Measurements from ENCODE around the gene HEXIM2. TPM values are rescaled to one million over a fixed set of nuclear protein-coding genes. Genes with fewer than 3 reads are reported as not detected.

The HEXIM2 gene
- total and polyA plus RNA-seq, 2 of the 4 experiments (the other 2 are of a cell fraction): 4.5 to 6.1 TPM

GRCh38 chr17:45172232-45172540 lies 10.5 kb downstream of the HEXIM2 start:
- Histone ChIP-seq H3K27ac (ENCODE audit: insufficient read depth, low read length) (peak overlapping the region; percentile 71), H2BK5ac (ENCODE audit: low read depth, low read length, poor library complexity, severe bottlenecking) (peak overlapping the region; percentile 76), H3K18ac (ENCODE audit: low read depth, low read length) (peak overlapping the region; percentile 48), H3K14ac (replicated peaks; ENCODE audit: low read depth, low read length) (peak overlapping the region; percentile 87), H3K4me2 (ENCODE audit: low read depth, low read length) (peak overlapping the region; percentile 11; the same call in 1 of the 2 replicates), H2AK9ac (replicated peaks; ENCODE audit: low read depth, low read length, poor library complexity) (peak overlapping the region; percentile 95), H2BK15ac (ENCODE audit: low read depth, low read length) (peak overlapping the region; percentile 91; the same call in 2 of the 3 replicates), H3K27me3 (ENCODE audit: control insufficient read depth, insufficient read depth, low read length) (no peaks in the 10 kb centered on the region), H4K8ac (ENCODE audit: low read depth in 2 of 2, low read length in 2 of 2) (peak overlapping the region; percentile 98 to 99), H3K4ac (ENCODE audit: low read depth, low read length) (peak overlapping the region; percentile 96), H3K4me3 (ENCODE audit: insufficient read depth, low read depth, low read length) (no peak overlapping the region), H2AK5ac (ENCODE audit: low read depth, low read length) (peak overlapping the region; percentile 87), H3K9me1 (ENCODE audit: insufficient read depth, low read length) (peaks cover 33% of the 10 kb centered on the region), H4K5ac (ENCODE audit: low read depth, low read length) (peak overlapping the region; percentile 83), H3K9ac (ENCODE audit: low read depth, low read length) (no peak overlapping the region), H3K9me3 (ENCODE audit: control insufficient read depth, insufficient read depth, low read length) (no peaks in the 10 kb centered on the region), H2AFZ (replicated peaks; ENCODE audit: low read length, poor library complexity) (peak overlapping the region; percentile 93), H3K4me1 (ENCODE audit: control insufficient read depth, insufficient read depth, low read length) (peaks cover 30% of the 10 kb centered on the region), H2BK20ac (ENCODE audit: low read depth, low read length) (peak overlapping the region; percentile 75), H4K91ac (ENCODE audit: insufficient read depth, low read depth, low read length) (peak overlapping the region; percentile 96), H3K36me3 (ENCODE audit: control insufficient read depth, insufficient read depth, low read length) (peaks cover 4% of the 10 kb centered on the region; the same call in 1 of the 2 replicates), H3K23ac (ENCODE audit: low read depth, low read length) (peak overlapping the region; percentile 12; the same call in 1 of the 2 replicates), H3K56ac (ENCODE audit: extremely low read depth, insufficient read depth, low read length) (no peak overlapping the region), H2BK120ac (ENCODE audit: low read depth, low read length) (peak overlapping the region; percentile 88), H3K79me1 (ENCODE audit: low read depth in 1 of 2, low read length in 2 of 2) (peaks cover 0 to 19% of the 10 kb centered on the region in 2 experiments; a peak in 1 of 4 replicates), H4K20me1 (ENCODE audit: insufficient read depth, low read length) (no peaks in the 10 kb centered on the region)
- TF ChIP-seq, protein P1, sequence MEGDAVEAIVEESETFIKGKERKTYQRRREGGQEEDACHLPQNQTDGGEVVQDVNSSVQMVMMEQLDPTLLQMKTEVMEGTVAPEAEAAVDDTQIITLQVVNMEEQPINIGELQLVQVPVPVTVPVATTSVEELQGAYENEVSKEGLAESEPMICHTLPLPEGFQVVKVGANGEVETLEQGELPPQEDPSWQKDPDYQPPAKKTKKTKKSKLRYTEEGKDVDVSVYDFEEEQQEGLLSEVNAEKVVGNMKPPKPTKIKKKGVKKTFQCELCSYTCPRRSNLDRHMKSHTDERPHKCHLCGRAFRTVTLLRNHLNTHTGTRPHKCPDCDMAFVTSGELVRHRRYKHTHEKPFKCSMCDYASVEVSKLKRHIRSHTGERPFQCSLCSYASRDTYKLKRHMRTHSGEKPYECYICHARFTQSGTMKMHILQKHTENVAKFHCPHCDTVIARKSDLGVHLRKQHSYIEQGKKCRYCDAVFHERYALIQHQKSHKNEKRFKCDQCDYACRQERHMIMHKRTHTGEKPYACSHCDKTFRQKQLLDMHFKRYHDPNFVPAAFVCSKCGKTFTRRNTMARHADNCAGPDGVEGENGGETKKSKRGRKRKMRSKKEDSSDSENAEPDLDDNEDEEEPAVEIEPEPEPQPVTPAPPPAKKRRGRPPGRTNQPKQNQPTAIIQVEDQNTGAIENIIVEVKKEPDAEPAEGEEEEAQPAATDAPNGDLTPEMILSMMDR (conservative IDR thresholded peaks at IDR 0.05; ENCODE audit: low read depth, low read length): no peak
- TF ChIP-seq NFE2L2 (IDR thresholded peaks at IDR 0.05; ENCODE audit: low read depth, low read length) (no peak), BHLHE40 (IDR thresholded peaks at IDR 0.05; ENCODE audit: low read depth, low read length) (no peak), RFX5 (IDR thresholded peaks at IDR 0.05; ENCODE audit: low read depth, low read length) (no peak)
- TF ChIP-seq, protein P2, sequence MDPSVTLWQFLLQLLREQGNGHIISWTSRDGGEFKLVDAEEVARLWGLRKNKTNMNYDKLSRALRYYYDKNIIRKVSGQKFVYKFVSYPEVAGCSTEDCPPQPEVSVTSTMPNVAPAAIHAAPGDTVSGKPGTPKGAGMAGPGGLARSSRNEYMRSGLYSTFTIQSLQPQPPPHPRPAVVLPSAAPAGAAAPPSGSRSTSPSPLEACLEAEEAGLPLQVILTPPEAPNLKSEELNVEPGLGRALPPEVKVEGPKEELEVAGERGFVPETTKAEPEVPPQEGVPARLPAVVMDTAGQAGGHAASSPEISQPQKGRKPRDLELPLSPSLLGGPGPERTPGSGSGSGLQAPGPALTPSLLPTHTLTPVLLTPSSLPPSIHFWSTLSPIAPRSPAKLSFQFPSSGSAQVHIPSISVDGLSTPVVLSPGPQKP (IDR thresholded peaks at IDR 0.05; ENCODE audit: borderline replicate concordance, low read depth, low read length): no peak
- no TSS peak for BruUV-seq (replicated peaks)
- WGBS, 2 experiments (ENCODE audit: extremely low coverage in 2 of 2, insufficient read length in 1 of 2): 72% methylated on average over 3 of the region's 5 CpGs; no CpG with 5 or more reads in 1 of the 2 experiments
- DNase-seq (no peak), ATAC-seq (ENCODE audit: low read depth) (peak; percentile 4; the same call in 1 of the 2 replicates)
- in situ Hi-C loops (cut with MboI; ENCODE audit: low sequenced_read_pairs) (no loop called here), intact Hi-C loops (cut with micrococcal nuclease) (no loop called here), dilution Hi-C loops (cut with HindIII; ENCODE audit: low sequenced_read_pairs, unreplicated experiment) (no loop called here)
- ChIA-PET CTCF (interaction anchor here (0.6 to 1.7 kb wide), 2 partner anchors 20 to 23 kb away, joined by 5 to 7 read pairs; no protein-coding TSS in a partner anchor), POLR2A (ENCODE audit: unreplicated experiment) (interaction anchor here (2.2 kb wide), 1 partner anchor 11 kb away, joined by 6 read pairs; the partner anchor contains the start of gene HEXIM2)

Measured in IMR-90 (cell line).